CD4-positive, alpha-beta T cell treated with Interleukin-17A for 4 hours (primary cell): ENCODE results near the gene UBR4.
"Not testable (repeated sequence)": the region's sequence is repeated elsewhere in the genome, so short reads cannot be mapped to it uniquely, and the experiment has no call there.

ENCODE experiments used
- DNase-seq: peaks from one replicate; pipeline ENCODE4 v3.0.0-alpha.2; 2020; ENCODE audit warnings: mixed read lengths

Gene UBR4

DNA sequence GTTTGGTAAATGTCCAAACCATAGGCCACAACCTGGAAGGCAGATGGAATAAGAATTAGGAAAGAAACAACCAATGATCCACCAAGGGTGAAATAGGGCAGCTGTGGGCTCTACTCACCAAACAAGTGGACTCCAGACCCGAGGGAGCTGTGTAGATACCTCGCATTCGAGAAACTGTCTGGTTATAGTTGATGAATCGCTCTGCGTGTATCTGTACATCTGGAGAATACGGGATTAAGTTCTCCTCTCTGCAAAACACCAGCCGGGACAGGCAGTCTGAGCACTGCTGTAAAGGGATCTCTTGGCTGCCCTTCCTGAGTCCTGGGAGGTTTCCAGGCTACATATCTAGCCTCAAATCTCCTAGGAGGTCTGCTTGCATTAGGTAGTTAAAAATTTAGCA, 9.4 kb upstream of the UBR4 start:
- DNase-seq = no peak

DNA sequence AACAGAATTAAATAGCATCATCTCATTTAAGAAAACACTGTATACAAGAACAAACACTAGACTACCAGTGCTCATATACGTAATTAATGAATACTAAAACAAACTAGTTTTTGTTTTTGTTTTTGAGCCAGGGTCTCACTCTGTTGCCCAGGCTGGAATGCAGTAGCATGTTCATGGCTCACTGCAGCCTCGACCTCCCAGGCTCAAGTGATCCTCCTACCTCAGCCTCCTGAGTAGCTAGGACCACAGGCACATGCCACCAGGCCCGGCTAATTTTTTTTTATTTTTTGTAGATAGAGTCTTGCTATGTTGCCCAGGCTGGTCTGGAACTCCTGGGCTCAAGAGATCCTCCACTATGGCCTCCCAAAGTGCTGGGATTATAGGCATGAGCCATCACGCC, 6.5 kb upstream of the UBR4 start:
- not testable (repeated sequence) for DNase-seq

DNA sequence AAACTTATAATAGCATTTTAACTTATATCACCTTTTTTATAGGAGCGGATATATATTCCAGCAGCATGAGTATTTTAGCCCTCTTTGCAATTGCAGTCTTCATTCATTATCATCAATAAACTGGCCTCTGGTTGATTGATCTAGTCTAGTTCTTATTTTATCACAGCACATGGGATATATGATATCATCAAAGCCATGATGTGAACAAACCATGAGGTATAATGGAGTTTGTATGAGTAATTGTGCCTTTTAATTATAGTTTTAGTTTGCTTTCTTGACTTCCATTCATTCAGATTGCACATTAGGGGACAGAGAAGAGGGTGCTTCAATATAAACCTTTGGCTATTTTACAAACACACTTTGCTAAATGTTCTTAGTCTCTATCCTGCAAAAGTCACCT, 3.5 kb upstream of the UBR4 start:
- DNase-seq = no peak

DNA sequence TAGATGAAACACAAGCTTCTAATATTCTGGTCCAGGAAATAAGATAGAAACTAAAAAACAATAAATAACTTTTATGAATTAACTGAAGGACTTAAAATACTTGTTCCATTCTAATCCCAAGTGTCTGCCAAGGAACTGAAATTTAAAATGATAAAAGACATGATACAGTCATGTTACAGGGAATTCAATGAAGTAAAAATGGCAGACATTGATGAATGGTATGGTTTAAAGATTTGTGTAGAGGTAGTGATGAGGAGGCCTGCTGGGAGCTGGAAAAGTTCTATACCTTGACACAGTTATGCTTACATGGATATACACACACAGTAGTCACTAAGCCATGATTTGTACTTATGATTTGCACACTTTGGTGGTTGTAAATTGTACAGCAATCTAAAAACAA, 2.1 kb upstream of the UBR4 start:
- DNase-seq = no peak

DNA sequence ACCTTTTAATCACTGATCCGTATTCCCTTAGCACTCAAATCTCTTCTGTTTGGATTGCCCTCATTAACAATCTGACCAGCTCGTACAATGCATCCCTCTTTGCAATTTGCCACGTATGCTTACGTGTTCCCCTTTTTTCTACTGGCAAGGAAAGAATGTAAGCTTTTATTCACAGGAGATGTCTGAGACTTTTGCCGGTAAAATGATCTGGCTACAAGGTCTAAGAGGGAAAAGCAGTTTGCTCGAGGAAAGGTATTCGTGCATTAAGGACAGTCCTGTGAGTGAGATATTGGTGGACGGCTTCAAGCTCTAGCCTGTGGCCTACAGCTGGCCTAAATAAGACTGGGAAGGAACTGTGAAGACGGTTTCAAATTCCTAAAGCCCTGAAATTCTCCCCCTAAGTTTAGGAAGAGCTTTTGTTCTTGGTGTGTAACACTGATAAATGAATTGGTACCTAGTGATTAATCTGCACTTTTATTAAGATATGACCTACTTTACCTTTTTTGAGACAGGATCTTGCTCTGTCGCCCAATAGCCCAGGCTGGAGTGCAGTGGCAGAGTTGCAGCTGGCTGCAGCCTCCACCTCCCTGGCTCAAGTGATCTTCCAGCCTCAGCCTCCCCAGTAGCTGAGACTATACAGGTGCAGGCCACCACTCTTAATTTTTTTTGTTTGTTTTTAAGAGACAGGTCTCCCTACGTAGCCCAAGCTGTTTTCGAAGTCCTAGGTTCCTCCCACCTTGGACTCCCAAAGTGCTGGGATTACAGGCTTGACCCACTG, 895 bp upstream of the UBR4 start:
- DNase-seq = no peak

DNA sequence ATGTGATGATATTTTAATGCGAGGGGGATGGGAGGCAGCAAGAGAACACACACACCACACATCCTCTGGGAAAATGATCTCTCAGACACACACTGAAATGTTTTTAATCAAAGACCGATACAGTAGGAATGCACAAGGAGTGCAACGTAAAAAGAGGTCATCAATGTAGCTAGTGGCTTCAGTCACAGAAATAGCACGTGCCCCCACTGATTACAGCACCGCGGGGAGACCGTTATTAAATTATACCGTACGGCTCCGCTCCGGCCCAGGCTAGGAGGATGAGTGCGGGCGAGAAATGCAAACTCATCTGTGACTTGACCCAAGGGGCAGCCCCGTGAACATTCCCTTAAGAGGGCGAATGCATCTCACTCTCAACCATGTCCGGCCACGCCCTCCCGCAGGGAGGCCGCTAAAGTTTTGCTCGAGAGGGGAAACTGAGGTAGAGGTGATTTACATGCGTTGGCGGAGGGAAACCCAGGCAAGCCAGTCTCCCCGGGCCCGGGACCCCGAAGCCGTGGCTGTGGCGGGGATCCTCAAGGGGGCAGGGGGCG, 552 bp downstream of the UBR4 start:
- DNase-seq = no peak

DNA sequence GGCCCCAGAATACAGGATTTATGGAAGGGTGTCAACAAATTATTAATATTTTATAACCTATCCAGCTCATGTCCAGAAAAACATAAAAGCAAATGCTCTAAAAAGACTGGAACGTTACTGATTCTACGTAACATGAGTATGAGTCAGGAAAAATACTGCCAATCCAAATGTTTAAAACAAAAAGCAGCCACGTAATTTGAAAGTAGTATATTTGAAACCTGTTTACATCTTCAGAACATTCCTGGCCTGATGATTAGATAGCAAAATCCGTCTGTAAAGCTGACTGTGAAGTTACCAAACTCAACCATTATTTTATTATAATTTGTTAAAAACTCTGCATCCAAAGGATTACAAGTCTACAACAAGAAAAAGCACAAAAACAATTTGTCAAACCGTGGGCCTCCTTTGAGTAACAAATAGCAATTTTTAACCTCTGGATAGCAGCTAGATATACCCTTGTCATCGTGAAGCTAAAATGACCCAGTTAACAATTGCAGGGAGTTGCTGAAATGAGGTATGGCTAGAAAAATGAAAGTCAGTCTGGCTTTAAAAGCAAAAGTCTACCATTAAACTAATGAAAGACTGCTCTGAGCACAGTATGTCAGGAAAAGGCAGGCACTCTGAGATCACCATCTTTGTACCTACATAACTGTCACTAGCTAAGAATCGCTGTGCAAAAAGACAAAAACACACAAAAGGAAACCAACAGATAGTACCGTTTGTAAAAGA, 1.2 kb downstream of the UBR4 start:
- no peak for DNase-seq

DNA sequence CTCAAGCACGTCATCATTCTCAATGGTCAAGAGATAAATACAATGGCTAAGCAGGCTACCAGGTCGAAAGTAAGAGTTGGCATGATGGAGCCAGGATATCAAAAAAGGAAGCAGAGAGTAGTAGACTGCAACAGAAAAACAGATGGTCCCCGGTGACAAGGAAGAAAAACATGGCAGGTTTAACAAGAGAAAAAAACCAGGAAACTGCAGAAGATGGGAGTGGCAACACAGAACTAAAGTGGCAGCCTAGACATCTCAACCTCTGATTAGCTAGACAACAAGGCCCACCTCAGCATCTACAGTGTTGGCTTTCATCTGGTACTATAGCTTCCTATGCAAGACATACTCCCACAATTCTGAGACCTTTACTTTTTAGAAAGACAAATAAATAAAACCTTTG, 3.1 kb downstream of the UBR4 start:
- DNase-seq = no peak

DNA sequence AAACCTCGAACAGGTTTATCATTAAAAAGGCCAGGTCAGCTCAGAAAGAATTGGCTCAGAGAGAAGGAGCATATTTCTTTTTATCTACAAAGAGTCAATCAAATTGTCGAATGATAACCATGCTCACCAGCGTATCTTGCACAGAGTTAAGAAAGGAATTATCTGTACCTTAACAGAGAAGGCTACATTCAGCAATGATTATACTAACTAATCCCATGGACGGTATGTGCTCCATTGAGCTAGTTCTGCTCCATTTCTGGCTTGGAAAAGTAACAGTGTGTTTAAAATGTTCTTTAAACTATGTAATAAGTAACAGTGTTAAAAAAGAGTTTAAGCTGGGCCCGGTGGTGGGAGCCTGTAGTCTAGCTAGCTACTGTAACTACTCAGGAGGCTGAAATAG, 4.2 kb downstream of the UBR4 start:
- DNase-seq = no peak

DNA sequence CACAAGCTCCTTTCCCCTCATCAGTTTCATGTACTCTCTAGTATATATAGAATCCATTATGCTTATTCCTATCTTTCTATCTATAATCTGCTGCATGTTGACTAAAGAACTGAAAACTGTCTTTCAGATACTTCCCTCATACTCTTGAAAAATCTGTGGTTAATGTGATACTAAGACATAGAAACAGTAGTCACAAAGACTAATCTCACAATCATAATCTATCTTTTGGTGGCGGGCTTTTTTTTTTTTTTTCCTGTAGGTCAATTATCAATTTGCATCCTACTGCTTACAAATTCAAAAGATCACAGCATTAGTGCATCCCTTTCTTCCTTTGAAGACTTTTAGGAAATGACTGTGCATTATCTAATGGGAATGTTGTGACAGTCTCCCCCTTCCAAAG, 4.7 kb downstream of the UBR4 start:
- DNase-seq = no peak

DNA sequence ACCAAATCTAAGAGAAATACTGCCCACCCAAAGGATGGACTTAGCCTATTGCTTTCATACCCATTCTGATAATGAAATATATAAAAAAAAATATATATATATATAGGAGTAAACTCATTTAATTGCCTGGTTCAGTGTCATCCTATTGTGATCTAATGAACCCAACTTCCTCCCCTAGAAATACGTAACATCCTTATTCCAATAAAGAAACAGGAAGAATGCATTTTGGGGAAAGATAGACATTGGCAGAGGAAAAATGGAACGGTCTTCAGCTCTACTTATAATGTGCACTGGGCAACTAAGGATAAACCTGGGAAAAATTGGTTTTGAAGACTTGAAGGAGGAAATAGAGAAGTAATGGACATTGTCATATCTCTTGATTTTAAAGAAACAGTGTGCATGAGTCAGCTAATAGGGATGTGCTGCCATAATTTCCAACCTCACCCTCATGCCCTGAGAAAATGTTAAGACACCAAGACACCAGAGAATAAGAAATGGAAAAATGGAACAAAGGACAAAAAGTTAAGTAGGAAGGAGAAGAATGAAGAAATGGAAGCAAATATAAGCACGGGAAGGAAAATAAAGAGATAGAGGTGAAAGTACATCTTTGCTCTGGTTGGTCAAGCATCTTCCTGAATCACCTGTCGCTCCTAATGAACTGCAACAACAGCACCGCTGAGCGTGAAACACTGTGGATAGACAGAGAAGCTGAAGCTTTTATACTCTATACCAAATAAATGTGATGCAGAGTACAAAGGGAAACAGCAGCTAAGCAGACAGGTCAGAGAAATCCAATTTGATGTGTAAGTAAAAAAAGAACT, 5.4 kb downstream of the UBR4 start:
- no peak for DNase-seq

DNA sequence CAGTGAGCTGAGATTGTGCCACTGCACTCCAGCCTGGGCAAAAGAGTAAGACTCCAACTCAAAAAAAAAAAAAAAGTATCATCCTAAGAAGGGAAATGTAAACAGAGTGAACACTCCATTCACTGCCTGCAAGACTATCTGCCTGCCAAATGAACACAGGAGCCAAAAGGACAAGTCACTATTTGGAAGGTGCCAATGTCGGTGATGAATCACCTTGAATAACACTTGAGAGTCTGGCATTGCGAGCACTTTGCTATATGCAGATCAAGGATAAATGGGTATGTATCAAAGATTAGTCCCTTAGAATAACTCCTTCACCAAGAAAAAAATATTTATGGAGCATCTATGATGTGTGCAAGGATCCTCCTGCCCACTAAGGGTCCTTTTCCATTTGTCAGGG, 6.6 kb downstream of the UBR4 start:
- no peak for DNase-seq

DNA sequence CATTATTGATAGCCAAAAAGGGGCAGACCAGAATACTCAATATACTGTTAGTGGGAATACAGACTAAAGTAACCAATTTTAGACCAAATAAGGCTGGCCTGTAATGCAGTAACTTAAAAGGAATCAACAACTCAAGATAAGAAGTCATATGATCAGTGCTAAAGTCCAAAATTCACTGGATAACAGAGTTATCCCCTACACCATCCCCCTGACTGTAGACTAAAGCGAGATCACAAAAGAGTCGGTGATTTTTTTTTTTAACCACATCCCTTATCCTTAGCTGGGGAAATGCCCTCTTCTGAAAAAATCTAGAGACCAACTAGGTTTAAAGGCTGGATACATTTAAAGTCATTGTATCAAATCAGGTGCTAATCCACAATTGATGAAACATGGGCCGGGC, 7.7 kb downstream of the UBR4 start:
- no peak for DNase-seq

DNA sequence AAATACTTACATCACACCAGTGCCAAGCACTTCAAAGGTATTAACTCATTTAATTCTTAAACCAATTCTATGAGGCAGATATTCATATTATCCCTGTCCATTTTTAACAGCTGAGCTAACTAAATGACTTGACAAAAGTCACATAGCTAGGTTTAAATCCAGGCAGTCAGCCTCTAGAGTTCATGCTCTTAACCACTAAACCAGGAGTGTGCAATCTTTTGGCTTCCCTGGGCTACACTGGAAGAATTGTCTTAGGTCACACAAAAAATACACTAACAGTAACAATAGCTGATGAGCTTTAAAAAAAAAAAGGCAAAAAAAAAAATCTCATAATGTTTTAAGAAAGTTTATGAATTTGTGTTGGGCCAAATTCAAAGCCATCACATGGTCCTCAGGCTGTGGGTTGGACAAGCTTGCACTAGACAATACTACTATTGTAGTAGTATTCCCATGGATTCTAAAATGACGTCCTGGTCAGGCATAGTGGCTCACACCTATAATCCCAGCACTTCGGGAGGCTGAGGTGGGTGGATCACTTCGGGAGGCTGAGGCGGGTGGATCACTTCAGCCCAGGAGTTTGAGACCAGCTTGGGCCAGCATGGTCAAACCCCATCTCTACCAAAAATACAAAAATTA, 10.0 kb downstream of the UBR4 start:
- no peak for DNase-seq

DNA sequence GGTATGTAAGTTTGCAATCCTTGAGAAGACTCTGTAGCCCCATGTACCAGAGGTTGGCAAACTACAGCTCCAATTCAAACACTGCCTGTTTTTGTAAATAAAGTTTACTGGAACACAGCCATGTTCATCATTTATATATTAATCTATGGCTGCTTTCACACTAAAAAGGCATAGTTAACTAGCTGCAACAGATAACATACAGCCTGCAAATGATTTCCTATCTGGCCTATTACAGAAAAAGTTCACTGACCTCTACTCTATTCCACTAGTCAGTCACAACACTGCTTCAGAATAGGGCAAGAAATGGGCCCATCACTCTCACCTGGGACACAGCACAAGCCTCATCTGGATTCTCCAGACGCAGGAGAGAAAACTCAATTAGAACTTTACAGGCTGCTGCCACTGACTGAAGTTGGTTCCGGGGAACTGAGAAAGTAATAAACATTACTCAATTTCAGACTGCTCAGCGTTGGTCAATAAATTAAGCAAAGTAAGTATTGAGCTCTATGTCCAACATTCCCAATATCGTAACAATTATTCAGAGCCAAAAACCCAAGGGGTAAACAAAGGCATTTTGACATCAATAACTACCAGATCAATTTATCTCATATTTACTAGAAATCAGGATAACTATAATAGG, 10.6 kb downstream of the UBR4 start:
- no peak for DNase-seq

DNA sequence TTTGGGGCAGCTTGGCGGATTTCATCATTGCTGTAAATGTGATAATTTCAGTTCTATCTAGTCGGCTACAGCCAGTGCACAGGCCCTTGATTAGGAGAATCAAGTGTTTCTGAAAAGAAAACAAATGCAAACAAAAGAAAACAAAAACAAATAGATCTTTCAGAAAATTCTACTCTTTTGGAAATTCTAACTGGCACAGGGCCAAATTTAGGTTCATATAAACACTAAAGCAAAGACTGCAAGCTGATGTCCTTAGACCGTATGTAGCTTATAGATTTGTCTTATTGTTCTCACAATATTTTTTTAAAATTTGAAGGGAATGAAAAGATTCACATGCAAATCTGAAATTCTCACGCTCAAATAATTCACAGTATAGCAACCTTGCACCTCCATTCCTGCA, 11.2 kb downstream of the UBR4 start:
- DNase-seq = no peak

DNA sequence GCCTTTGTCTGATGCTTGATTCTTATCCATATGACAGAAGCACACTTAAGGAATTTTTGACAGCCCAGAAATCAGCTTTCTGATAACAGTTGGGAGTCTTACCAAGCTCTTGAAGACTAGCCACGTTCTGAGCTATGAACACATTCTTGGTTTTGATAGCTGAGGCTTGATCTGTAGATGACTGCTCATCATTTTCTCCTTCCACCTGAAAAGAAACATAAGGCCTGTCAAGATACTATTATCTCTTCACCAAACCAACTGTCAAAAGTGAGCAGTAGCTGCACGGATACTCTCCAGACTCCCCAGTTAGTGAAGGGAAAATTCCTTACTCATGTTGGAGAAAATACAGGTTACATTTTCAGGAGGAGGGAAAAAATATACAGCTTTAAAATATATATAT, 12.2 kb downstream of the UBR4 start:
- no peak for DNase-seq

DNA sequence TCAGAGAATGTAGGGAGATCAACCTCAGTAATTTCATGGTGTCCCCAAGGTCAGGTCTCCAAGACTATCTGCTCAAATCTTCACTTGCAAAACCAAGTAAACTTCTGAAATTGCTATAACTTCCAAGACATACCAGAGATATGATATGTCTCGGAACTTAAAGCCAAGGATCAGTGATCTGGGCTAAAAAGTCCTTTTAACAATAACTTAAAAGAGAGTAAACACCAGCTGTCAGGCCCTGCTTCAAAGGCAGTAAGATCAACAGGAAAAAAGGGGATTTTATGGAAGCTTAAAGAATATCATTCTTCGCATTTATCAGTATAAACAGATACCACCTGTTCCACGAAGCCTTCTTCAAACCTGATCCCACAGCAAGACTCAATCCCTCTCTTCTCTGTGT, 13.7 kb downstream of the UBR4 start:
- DNase-seq = no peak

DNA sequence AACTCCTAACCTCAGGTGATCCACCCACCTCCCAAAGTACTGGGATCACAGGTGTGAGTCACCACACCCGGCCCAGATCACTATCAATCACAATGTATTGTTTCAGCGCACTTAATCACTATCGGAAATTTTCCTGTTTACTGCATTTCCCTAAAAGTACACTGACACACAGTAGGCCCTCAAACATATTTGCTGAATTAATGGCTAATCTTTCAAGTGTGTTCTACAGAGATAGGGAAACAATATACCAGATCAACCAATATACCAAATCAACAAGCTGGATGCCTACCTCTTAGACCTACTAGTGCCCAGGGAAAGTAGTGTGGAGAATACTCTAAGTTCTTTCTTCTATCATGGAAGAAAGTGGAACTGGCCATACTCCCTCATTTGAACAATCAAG, 17.1 kb downstream of the UBR4 start:
- no peak for DNase-seq

DNA sequence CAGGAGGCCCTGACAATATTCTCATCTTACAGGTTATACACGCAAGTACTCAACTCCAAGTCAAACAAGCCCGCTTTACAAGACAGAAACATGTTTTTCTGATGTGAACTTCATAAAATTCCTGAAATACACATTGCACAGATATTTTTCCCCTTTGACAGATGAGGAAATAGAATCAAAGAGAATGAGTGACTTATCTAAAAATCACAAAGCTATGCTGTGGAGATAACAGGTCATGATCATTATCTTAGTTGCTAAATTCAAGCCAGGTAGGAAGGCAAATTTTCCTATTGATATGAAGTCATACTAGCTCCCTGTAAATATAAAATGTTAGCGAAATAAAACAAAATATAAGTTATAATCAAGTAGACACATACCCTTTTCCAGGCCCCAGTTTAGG, 18.3 kb downstream of the UBR4 start:
- DNase-seq = no peak

DNA sequence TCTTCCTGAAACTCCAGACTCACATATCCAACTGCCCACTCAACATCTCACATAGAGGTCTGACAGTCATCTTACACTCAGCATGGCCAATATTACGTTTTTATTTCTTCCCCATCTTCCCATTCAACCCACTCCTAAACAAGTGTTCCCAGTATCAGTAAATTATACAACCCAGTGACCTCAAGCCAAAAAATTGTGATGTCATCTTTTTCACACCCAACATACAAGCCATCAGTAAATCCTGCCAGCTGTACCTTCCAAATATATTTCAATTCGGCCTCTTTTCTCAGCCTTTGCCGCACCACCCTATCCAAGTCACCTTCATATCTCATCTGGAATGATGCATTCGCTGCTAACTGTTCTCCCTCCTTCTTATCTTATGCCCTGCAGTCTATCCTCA, 19.6 kb downstream of the UBR4 start:
- DNase-seq = no peak

DNA sequence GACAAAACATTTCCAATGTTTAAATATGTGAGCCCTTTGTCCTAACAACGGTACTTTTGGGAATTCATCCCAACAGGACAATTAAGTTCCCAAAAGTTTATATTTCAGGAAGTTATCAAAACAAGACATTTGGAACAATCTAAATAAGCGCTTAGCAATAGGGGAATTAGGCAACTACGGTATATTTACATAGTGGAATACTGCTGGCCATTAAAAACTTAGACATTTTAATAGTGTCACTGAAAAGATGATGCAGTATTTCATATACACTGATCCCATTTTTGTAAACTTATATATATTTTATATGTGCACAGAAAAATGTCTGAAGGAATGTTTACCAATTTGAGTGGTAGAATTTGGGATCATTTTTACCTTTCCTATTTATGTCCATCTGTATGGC, 20.8 kb downstream of the UBR4 start:
- no peak for DNase-seq

DNA sequence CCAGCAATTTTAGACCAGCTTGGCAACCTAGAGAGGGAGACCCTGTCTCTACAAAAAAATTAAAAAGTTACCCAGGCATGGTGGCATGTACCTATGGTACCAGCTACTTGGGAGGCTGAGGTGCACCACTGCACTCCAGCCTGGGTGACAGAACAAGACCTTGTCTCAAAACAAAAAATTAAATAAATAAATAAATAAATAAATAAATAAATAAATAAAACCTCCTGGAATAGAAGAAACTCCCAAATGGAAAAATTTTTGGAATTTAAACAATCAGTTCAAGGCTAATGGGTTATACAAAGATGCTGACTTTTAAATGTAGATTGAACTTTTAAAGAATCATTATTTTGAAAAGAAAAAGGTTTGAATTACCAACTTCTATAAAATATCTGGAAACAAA, 22.2 kb downstream of the UBR4 start:
- DNase-seq = no peak
